GM13977 (cell line): ENCODE measurements around the gene TRIM54.
"Not testable (repeated sequence)": the region's sequence is repeated elsewhere in the genome, so short reads cannot be mapped to it uniquely, and the experiment has no call there.

ENCODE experiments used
- DNase-seq: peaks from one replicate; pipeline ENCODE4 v3.0.0; 2012; ENCODE audit warnings: low spot score
- in situ Hi-C: fragments of 300-500 bp; cut with MboI; formaldehyde crosslinking; loops from one replicate; pipeline ENCODE4 v1.12.0; 2022; ENCODE audit warnings: low sequenced_read_pairs, low pct_unique_long_range_greater_than_20kb, mixed read lengths, inconsistent platforms; ENCODE audit not compliant: unreplicated experiment
- TF ChIP-seq, protein P1 (sequence below): IDR thresholded peaks from 2 replicates; pipeline ENCODE4 v1.5.1; 2012; ENCODE audit warnings: mild to moderate bottlenecking, control low read depth; ENCODE audit not compliant: insufficient read depth; ENCODE audit errors: extremely low read depth, missing control alignments

TRIM54 gene

DNA sequence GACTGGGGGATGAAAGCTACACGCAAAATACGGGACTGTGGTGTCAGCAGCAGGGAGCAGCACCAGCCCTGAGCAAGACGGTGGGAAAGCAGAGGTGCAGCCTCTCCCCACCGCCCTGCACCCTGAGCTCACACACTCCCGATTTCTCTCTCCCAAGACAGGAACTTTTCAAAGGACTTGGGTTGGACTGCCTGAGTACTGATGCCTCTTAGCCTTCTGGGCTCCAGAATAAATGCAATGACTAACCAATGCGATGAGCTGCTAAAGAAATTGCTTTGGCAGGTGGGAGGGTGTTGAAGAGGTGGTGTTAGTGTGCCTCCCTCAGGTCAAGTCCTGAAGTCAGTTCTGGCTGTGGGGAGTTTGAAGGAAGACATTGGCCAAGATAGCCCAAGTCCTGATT lies 9.6 kb downstream of the TRIM54 start:
- no peak for DNase-seq
- in situ Hi-C loops = loop anchor here (25.0 kb wide), 2 partner anchors 330 to 455 kb away; partner anchors contain the start of genes DPYSL5 and MAPRE3

DNA sequence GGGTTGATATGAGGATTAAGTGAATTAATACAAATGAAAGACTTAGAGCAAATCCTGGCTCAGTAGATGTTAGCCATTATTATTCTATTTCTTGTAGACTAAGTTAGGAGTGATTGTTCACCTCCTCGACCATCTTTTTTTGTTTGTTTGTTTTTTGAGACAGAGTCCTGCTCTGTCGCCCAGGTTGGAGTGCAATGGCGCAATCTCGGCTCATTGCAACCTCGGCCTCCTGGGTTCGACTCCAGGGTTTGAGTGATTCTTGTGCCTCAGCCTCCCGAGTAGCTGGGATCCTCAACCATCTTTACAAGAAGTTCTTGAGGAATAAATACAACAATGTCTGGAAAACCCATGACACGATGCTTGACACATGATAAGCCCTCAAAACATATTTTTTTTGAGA lies 12.7 kb downstream of the TRIM54 start:
- DNase-seq = no peak
- TF ChIP-seq, protein P1, sequence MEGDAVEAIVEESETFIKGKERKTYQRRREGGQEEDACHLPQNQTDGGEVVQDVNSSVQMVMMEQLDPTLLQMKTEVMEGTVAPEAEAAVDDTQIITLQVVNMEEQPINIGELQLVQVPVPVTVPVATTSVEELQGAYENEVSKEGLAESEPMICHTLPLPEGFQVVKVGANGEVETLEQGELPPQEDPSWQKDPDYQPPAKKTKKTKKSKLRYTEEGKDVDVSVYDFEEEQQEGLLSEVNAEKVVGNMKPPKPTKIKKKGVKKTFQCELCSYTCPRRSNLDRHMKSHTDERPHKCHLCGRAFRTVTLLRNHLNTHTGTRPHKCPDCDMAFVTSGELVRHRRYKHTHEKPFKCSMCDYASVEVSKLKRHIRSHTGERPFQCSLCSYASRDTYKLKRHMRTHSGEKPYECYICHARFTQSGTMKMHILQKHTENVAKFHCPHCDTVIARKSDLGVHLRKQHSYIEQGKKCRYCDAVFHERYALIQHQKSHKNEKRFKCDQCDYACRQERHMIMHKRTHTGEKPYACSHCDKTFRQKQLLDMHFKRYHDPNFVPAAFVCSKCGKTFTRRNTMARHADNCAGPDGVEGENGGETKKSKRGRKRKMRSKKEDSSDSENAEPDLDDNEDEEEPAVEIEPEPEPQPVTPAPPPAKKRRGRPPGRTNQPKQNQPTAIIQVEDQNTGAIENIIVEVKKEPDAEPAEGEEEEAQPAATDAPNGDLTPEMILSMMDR = no peak
- in situ Hi-C loops = loop anchor here (25.0 kb wide), 2 partner anchors 333 to 458 kb away; partner anchors contain the start of genes DPYSL5 and MAPRE3

More for the DNA sequence above, 9.6 kb downstream of the TRIM54 start:
- TF ChIP-seq, protein P1 = no peak

DNA sequence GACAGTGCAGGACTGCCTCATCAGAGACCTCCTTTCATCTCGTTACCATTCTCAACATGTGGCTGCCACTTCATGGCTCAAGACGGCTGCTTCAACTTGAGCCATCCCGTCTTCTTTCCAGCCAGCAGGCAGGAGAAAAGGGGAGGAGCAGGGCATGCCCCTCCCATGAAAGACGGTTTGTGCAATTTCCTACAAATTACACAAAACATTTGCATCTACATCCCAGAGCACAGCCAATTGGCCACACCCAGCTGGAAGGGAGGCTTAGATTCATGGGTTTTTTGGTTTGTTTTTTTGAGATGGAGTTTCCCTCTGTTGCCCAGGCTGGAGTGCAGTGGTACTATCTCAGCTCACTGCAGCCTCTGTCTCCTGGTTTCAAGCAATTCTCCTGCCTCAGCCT lies 14.3 kb downstream of the TRIM54 start:
- DNase-seq = no peak
- TF ChIP-seq, protein P1 = no peak
- in situ Hi-C loops = loop anchor here (25.0 kb wide), 2 partner anchors 334 to 459 kb away; partner anchors contain the start of genes DPYSL5 and MAPRE3

DNA sequence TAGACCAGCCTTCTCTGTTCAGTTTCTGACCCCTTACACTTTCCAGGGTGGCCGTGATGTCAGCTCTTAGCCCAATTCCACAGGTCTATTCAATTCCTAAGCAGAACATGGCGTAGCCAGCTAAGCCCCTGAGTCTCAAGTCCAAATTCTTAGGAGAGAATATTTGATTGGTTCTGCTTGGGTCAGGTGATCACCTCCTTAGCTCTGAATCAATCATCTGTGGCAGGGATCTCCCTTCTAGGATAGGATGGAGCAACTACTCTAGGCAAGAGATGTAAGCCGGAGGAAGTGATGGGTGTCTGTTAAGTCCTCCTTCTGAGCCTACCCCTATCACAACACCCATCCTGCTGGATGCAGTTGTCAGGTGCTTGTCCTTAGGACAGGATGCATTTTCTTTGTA lies 15.0 kb downstream of the TRIM54 start:
- DNase-seq = no peak
- TF ChIP-seq, protein P1 = no peak
- in situ Hi-C loops = loop anchor here (25.0 kb wide), 2 partner anchors 335 to 460 kb away; partner anchors contain the start of genes DPYSL5 and MAPRE3

DNA sequence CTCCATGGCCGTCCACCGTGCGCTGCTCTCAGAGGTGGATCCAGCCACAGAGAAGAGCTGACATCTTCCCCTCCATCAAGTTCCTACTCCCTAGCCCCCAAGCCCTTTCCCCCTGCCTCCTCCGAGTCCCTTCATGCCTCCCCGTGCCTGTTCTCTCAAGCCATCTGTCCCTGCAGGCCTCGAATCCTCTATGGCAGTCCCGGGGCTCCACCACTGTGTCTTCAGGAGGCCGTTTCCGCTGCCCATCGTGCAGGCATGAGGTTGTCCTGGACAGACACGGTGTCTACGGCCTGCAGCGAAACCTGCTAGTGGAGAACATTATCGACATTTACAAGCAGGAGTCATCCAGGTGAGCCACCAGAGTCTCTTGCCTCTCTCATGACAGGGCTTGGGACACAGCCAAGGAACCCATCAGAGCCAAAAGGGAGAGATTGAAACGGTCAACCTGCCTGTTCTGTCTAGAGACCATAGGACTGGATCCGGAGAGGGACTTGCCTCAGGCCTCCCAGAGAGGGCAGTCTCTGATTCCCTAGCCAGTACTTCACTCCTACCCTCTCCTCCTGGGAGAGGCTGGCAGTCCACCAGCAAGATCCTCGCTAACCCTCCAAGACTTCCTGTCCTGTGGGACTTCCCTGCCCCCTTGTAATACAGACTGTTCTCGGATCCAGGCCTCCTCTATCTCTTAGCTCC lies 16.3 kb downstream of the TRIM54 start:
- TF ChIP-seq, protein P1 = no peak
- no peak for DNase-seq
- in situ Hi-C loops = loop anchor here (25.0 kb wide), 2 partner anchors 336 to 461 kb away; partner anchors contain the start of genes DPYSL5 and MAPRE3

DNA sequence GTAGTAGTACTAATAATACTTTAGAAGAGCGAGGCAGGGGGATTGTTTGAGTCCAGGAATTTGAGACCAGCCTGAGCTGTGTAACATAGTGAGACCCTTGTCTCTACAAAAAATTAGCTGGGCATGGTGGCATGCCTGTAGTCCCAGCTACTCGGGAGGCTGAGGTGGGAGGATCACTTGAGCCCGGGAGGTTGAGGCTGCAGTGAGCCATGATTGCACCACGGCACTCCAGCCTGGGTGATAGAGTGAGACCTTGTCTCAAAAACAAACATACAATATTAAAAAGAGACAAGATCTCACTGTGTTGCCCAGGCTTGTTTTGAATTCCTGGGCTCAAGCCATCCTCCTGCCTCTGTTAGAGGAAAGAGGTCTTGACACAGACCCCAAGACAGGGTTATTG lies 18.4 kb downstream of the TRIM54 start:
- DNase-seq, in situ Hi-C loops: not testable (repeated sequence)
